Uterus (tissue), 4 donors: Measurements from ENCODE around the gene MAD1L1. TPM values are rescaled to one million over a fixed set of nuclear protein-coding genes. Genes with fewer than 3 reads are reported as not detected.

ENCODE experiments used
- DNase-seq, 2 donors: peaks; one replicate each; pipeline ENCODE4 v3.0.0-alpha.2; 2019 to 2020
- H3K27ac ChIP-seq, 2 donors: fragments of 200-600 bp; sonication (generic); 1 replicate in 1 of 2; 2 replicates in 1 of 2; pipeline ENCODE4 v1.5.1; 2016 to 2018
- H3K27me3 ChIP-seq, 2 donors: fragments of 200-600 bp; sonication (generic); one replicate each; pipeline ENCODE4 v1.5.1; 2018 to 2019; ENCODE audit warnings: control low read depth in 1 of 2
- H3K36me3 ChIP-seq, 2 donors: fragments of 200-600 bp; sonication (generic); one replicate each; pipeline ENCODE4 v1.5.1; 2019; ENCODE audit warnings: control low read depth in 1 of 2
- H3K4me1 ChIP-seq, 2 donors: fragments of 200-600 bp; sonication (generic); one replicate each; pipeline ENCODE4 v1.5.1; 2018 to 2019; ENCODE audit warnings: control low read depth in 1 of 2
- H3K4me3 ChIP-seq, 2 donors: fragments of 200-600 bp; sonication (generic); 1 replicate in 1 of 2; 2 replicates in 1 of 2; pipeline ENCODE4 v1.5.1; 2018 to 2019; ENCODE audit warnings: mild to moderate bottlenecking in 1 of 2
- H3K9me3 ChIP-seq, 2 donors: fragments of 200-600 bp; sonication (generic); one replicate each; pipeline ENCODE4 v1.5.1; 2019; ENCODE audit warnings: control low read depth in 1 of 2
- POLR2A ChIP-seq, 2 donors: fragments of 450-650 bp; IDR thresholded peaks; one replicate each; pipeline ENCODE4 v1.6.1; 2016; ENCODE audit warnings: antibody characterized with exemption in 2 of 2, mild to moderate bottlenecking in 1 of 2, moderate library complexity in 1 of 2
- intact Hi-C: fragments of 100-400 bp; cut with DNase I; formaldehyde crosslinking; loops from one replicate; pipeline ENCODE4 v1.15.1; 2023; ENCODE audit warnings: low total_unique reads
- total RNA-seq, 4 donors: library from RNA; depleted of rRNA in 3 of 4; stranded (reverse); fragments of >200 nt in 3 of 4; gene quantifications; one replicate each; pipeline versions ENCODE4 v1.1.0 to v1.2.4, GENCODE V29; 2014 to 2023
- TF ChIP-seq, protein P1 (sequence below), 4 experiments: fragments of 200-600 bp in 2 of 4; fragments of 450-650 bp in 2 of 4; sonication (generic) in 2 of 4; IDR thresholded peaks; one replicate each; pipeline ENCODE4 v1.5.1; 2016 to 2019; ENCODE audit warnings: antibody characterized with exemption in 4 of 4, mild to moderate bottlenecking in 2 of 4, moderate library complexity in 1 of 4
- donor health status: DM: yes; HTN: yes; CAD: no.

MAD1L1 gene
- total RNA-seq, 4 donors from 2014 or later, result 13.3 to 37.4 (median 33.1) TPM

DNA sequence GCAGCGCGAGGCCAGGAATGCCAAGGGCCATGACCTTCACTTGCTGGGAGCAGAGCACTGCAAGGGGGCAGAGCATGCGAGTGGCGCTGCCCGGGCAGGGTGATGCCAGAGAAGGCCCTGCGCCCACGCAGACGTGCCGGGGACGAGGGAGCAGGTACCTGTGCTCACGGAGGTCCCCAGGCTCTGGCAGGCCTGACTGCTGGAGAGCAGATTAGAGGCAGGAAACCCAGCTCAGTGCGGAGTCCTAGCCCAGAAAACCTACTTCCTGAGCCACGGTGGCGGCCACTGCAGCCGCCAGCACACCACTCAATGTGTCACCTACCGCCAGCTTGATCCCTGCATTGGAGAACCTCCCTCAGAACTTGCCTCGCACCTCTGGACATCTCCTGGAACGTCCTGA, 148.4 kb downstream of the MAD1L1 start:
- TF ChIP-seq POLR2A (IDR thresholded peaks at IDR 0.05), result no peak
- TF ChIP-seq, protein P1, sequence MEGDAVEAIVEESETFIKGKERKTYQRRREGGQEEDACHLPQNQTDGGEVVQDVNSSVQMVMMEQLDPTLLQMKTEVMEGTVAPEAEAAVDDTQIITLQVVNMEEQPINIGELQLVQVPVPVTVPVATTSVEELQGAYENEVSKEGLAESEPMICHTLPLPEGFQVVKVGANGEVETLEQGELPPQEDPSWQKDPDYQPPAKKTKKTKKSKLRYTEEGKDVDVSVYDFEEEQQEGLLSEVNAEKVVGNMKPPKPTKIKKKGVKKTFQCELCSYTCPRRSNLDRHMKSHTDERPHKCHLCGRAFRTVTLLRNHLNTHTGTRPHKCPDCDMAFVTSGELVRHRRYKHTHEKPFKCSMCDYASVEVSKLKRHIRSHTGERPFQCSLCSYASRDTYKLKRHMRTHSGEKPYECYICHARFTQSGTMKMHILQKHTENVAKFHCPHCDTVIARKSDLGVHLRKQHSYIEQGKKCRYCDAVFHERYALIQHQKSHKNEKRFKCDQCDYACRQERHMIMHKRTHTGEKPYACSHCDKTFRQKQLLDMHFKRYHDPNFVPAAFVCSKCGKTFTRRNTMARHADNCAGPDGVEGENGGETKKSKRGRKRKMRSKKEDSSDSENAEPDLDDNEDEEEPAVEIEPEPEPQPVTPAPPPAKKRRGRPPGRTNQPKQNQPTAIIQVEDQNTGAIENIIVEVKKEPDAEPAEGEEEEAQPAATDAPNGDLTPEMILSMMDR (IDR thresholded peaks at IDR 0.05), result no peak
- no peak overlapping the region for H3K27ac ChIP-seq
- no peak for DNase-seq
- H3K27me3 ChIP-seq, result no peaks in the 10 kb centered on the region
- peaks cover 0 to 4% of the 10 kb centered on the region in 2 donors for H3K4me1 ChIP-seq
- no peaks in the 10 kb centered on the region for H3K36me3 ChIP-seq
- intact Hi-C loops, result no loop called here
- H3K9me3 ChIP-seq, result no peaks in the 10 kb centered on the region
- no peak overlapping the region for H3K4me3 ChIP-seq

DNA sequence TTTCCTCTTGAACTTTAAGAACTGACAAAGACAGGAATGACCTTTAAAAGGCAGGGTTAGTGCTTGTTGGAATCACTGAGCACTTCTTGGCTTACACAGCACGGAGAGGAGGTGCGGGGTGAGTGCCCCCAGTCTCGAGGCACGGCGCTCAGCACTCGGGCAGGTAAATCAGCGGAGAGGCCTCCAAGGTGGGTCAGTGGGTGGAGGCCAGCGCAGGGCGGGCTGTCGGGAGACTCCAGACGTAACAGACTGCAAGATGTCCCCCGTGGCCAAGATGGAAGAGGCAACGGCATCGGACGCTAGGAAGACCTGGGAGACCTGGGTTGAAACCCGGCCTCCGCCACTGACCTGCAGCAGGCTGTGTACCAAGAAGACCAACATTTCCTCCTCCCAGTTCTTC, 149.4 kb downstream of the MAD1L1 start:
- Histone ChIP-seq H3K4me3 (no peak overlapping the region), H3K4me1 (peaks cover 0 to 4% of the 10 kb centered on the region in 2 donors), H3K36me3 (no peaks in the 10 kb centered on the region), H3K9me3 (no peaks in the 10 kb centered on the region), H3K27me3 (no peaks in the 10 kb centered on the region), H3K27ac (no peak overlapping the region)
- intact Hi-C loops, result no loop called here
- DNase-seq, result no peak
- TF ChIP-seq, protein P1 (IDR thresholded peaks at IDR 0.05), result no peak
- no peak for TF ChIP-seq POLR2A (IDR thresholded peaks at IDR 0.05)

DNA sequence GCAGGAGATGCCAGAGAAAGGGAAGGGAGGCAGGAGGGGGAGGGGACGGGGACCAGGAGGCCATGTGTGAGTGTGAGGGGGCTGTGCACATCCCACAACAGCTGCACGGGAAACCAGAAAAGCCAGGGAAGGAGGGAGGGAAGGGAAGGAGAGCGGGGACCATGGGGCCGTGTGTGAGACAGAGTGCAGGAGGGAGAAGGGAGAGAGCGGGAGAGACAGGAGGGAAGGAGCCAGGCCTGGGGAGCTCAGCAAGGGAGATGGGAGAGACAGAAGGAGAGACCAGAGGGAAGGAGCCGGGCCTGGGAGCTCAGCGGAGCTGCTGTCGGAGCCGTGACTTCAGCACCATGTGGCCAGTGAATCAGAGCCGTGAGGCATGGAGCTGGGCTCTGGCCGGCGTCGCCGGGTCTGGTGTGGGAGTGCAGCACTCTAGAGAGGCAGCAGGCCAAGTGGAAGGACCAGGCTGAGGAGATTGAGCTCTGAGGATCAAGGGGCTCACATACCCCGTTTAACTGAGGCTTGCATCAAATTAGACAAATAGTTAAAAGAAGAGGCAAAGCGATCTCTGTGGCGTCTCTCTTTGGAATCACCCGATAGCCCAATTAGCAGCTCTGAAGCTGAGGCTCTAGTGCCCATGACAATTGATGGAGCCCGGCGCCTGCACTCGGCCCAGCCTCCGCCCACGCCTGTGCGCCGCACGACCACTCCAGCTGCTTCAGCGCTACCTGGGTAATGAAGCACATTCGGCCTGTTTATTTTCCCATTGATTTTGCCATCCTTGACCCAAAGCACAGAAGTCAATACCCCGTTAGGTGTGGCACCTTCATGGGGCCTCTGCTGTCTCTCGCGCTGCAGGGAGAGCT, 150.4 kb downstream of the MAD1L1 start:
- no peaks in the 10 kb centered on the region for H3K9me3 ChIP-seq
- no peak for TF ChIP-seq POLR2A (IDR thresholded peaks at IDR 0.05)
- TF ChIP-seq, protein P1 (IDR thresholded peaks at IDR 0.05), result no peak
- no peaks in the 10 kb centered on the region for H3K27me3 ChIP-seq
- H3K4me1 ChIP-seq, result peaks cover 0 to 4% of the 10 kb centered on the region in 2 donors
- H3K27ac ChIP-seq, result peak overlapping the region in 1 of 2 donors; percentile 70
- intact Hi-C loops, result no loop called here
- no peaks in the 10 kb centered on the region for H3K36me3 ChIP-seq
- DNase-seq, result peak; percentile 58 to 77
- H3K4me3 ChIP-seq, result no peak overlapping the region

DNA sequence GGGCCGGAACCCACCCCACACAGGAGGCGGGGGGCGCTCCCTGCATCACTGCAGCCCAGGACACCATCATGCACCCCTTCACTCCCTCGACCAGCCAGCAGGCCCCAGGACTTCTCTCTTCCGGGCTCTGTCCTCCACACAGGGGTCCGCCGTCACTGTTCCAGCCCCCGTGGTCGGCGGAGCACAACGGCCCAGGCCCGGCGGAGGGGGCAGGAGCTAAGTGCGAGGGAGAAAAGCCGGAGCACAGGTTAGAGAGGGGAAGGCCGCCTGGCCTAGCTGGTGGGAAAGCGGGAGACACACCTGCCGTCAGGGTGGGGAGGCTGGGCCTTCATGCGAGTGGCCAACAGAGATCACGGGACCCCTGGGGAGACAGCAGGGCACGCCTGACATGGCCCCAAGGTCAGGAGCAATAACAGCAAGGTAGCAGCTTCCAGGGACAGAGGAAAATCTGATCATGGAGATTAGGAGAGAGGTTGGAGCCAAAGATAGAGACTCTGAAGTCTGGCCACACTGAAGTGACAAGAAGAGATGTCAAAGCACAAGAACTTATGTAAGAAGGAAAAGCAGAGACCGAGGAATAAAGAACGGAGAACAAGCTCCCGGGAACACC, 151.1 kb downstream of the MAD1L1 start:
- Histone ChIP-seq H3K27ac (peak overlapping the region in 1 of 2 donors; percentile 70), H3K27me3 (no peaks in the 10 kb centered on the region), H3K36me3 (no peaks in the 10 kb centered on the region), H3K4me1 (peaks cover 0 to 4% of the 10 kb centered on the region in 2 donors), H3K4me3 (no peak overlapping the region), H3K9me3 (no peaks in the 10 kb centered on the region)
- TF ChIP-seq, protein P1 (IDR thresholded peaks at IDR 0.05), result no peak
- no peak for TF ChIP-seq POLR2A (IDR thresholded peaks at IDR 0.05)
- intact Hi-C loops, result no loop called here
- DNase-seq, result no peak

DNA sequence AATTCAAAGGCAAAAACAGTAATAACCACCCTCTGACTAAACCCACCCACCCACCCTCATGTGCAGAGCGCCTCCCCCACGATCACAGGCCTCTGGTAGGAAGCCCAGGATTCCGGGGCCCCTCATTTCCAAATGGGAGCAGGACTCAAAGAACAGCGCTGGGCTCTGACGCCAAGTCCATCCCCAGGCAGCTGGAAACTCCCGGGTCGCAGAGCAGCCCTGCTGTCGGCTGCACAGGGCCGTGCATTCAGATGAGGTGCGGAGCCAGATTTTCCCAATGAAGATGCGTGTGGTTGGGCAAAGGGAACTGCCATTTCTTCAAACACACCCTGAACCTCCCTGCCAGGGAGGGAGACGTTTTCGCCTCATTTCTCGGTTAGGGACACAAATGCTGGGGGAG, 152.3 kb downstream of the MAD1L1 start:
- DNase-seq, result no peak
- H3K27me3 ChIP-seq, result no peaks in the 10 kb centered on the region
- intact Hi-C loops, result no loop called here
- peaks cover 0 to 4% of the 10 kb centered on the region in 2 donors for H3K4me1 ChIP-seq
- no peaks in the 10 kb centered on the region for H3K36me3 ChIP-seq
- H3K27ac ChIP-seq, result no peak overlapping the region
- H3K4me3 ChIP-seq, result no peak overlapping the region
- no peak for TF ChIP-seq POLR2A (IDR thresholded peaks at IDR 0.05)
- TF ChIP-seq, protein P1 (IDR thresholded peaks at IDR 0.05), result no peak
- no peaks in the 10 kb centered on the region for H3K9me3 ChIP-seq
